IMR-90 (cell line): Measurements from ENCODE around the gene ARSB. TPM values are rescaled to one million over a fixed set of nuclear protein-coding genes. Genes with fewer than 3 reads are reported as not detected.
A peak's percentile ranks its signal among the peaks of the same experiment; 100 is the strongest.

Experiments used
- ATAC-seq: fragments of 200-7000 bp; cut with Tn5 transposase; 2 replicates; pipeline ENCODE4 v1.9.1; 2020; ENCODE audit warnings: low read depth, mild to moderate bottlenecking, moderate library complexity
- BruUV-seq: library from RNA; stranded (reverse); fragments of 400-500 nt; replicated peaks from 2 replicates; lab custom pipeline; 2021; lab: Mats Ljungman, UMichigan
- CTCF ChIA-PET: fragments of 300-600 bp; formaldehyde crosslinking; extraction: SDS; loops from one replicate; lab custom pipeline; 2021; ENCODE audit warnings: antibody characterized with exemption; lab: Yijun Ruan, JAX
- POLR2A ChIA-PET: fragments of 300-600 bp; sonication (Branson Sonifier 250); formaldehyde crosslinking; loops from one replicate; lab custom pipeline; 2022; ENCODE audit warnings: antibody characterized with exemption; ENCODE audit not compliant: unreplicated experiment; lab: Charles Lee
- DNase-seq: peaks from one replicate; pipeline ENCODE4 v3.0.0; 2013
- H2AFZ ChIP-seq: replicated peaks from 2 replicates; pipeline ENCODE3; 2013; ENCODE audit warnings: low read length, mild to moderate bottlenecking; ENCODE audit not compliant: poor library complexity
- H2AK5ac ChIP-seq: 2 replicates; pipeline ENCODE4 v1.6.1; 2013; ENCODE audit warnings: low read depth, low read length, inconsistent platforms
- H2AK9ac ChIP-seq: replicated peaks from 2 replicates; pipeline ENCODE3; 2013; ENCODE audit warnings: mild to moderate bottlenecking, low read depth, low read length, moderate library complexity; ENCODE audit not compliant: poor library complexity
- H2BK120ac ChIP-seq: 2 replicates; pipeline ENCODE4 v1.6.1; 2013; ENCODE audit warnings: low read depth, low read length, inconsistent platforms
- H2BK15ac ChIP-seq: 3 replicates; pipeline ENCODE4 v1.6.1; 2013; ENCODE audit warnings: low read depth, low read length, inconsistent platforms
- H2BK20ac ChIP-seq: 2 replicates; pipeline ENCODE4 v1.6.1; 2013; ENCODE audit warnings: low read depth, mild to moderate bottlenecking, inconsistent platforms, low read length, moderate library complexity
- H2BK5ac ChIP-seq: 2 replicates; pipeline ENCODE4 v1.6.1; 2013; ENCODE audit warnings: mild to moderate bottlenecking, low read depth, low read length, inconsistent platforms; ENCODE audit not compliant: poor library complexity, severe bottlenecking
- H3K14ac ChIP-seq: replicated peaks from 2 replicates; pipeline ENCODE4 v1.6.1; 2013; ENCODE audit warnings: low read depth, low read length, inconsistent platforms
- H3K18ac ChIP-seq: 2 replicates; pipeline ENCODE4 v1.6.1; 2013; ENCODE audit warnings: low read depth, low read length, control low read depth
- H3K23ac ChIP-seq: 2 replicates; pipeline ENCODE4 v1.6.1; 2013; ENCODE audit warnings: low read depth, low read length, inconsistent platforms
- H3K27ac ChIP-seq: 2 replicates; pipeline ENCODE4 v1.5.1; 2013; ENCODE audit warnings: mild to moderate bottlenecking, control low read depth, low read length; ENCODE audit not compliant: insufficient read depth
- H3K27me3 ChIP-seq: 2 replicates; pipeline ENCODE4 v1.6.1; 2013; ENCODE audit warnings: low read length; ENCODE audit not compliant: control insufficient read depth, insufficient read depth
- H3K36me3 ChIP-seq: 2 replicates; pipeline ENCODE4 v1.6.1; 2013; ENCODE audit warnings: low read length, mixed read lengths; ENCODE audit not compliant: control insufficient read depth, insufficient read depth
- H3K4ac ChIP-seq: 2 replicates; pipeline ENCODE4 v1.6.1; 2013; ENCODE audit warnings: low read depth, low read length, inconsistent platforms
- H3K4me1 ChIP-seq: 2 replicates; pipeline ENCODE4 v1.6.1; 2013; ENCODE audit warnings: low read length, mixed read lengths; ENCODE audit not compliant: control insufficient read depth, insufficient read depth
- H3K4me2 ChIP-seq: 2 replicates; pipeline ENCODE4 v1.6.1; 2013; ENCODE audit warnings: low read depth, mild to moderate bottlenecking, control low read depth, low read length, moderate library complexity
- H3K4me3 ChIP-seq: 2 replicates; pipeline ENCODE4 v1.5.1; 2013; ENCODE audit warnings: low read depth, mild to moderate bottlenecking, control low read depth, low read length, moderate library complexity; ENCODE audit not compliant: insufficient read depth
- H3K56ac ChIP-seq: 2 replicates; pipeline ENCODE4 v1.6.1; 2013; ENCODE audit warnings: low read length, inconsistent platforms; ENCODE audit not compliant: insufficient read depth; ENCODE audit errors: extremely low read depth
- H3K79me1 ChIP-seq, 2 experiments: 2 replicates each; pipeline ENCODE4 v1.6.1; 2013; ENCODE audit warnings: low read length in 2 of 2, inconsistent platforms in 1 of 2, low read depth in 1 of 2
- H3K9ac ChIP-seq: 2 replicates; pipeline ENCODE4 v1.6.1; 2013; ENCODE audit warnings: low read depth, low read length, control low read depth
- H3K9me1 ChIP-seq: 2 replicates; pipeline ENCODE4 v1.6.1; 2013; ENCODE audit warnings: low read length, inconsistent platforms; ENCODE audit not compliant: insufficient read depth
- H3K9me3 ChIP-seq: 2 replicates; pipeline ENCODE4 v1.6.1; 2013; ENCODE audit warnings: low read length; ENCODE audit not compliant: control insufficient read depth, insufficient read depth
- H4K20me1 ChIP-seq: 2 replicates; pipeline ENCODE4 v1.6.1; 2013; ENCODE audit warnings: low read length, inconsistent platforms; ENCODE audit not compliant: insufficient read depth
- H4K5ac ChIP-seq: 2 replicates; pipeline ENCODE4 v1.6.1; 2013; ENCODE audit warnings: mild to moderate bottlenecking, low read depth, low read length, control low read depth
- H4K8ac ChIP-seq, 2 experiments: 2 replicates each; pipeline ENCODE4 v1.6.1; 2013; ENCODE audit warnings: low read depth in 2 of 2, low read length in 2 of 2, control low read depth in 1 of 2, inconsistent platforms in 1 of 2
- H4K91ac ChIP-seq: 2 replicates; pipeline ENCODE4 v1.6.1; 2013; ENCODE audit warnings: low read depth, low read length, inconsistent platforms; ENCODE audit not compliant: insufficient read depth
- BHLHE40 ChIP-seq: fragments of 150-350 bp; IDR thresholded peaks from 2 replicates; pipeline ENCODE4 v1.6.1; 2016; ENCODE audit warnings: mild to moderate bottlenecking, low read depth, low read length
- CEBPB ChIP-seq: IDR thresholded peaks from 2 replicates; pipeline ENCODE4 v1.6.1; 2012; ENCODE audit warnings: low read depth, low read length, improper control_type of control experiment
- CHD1 ChIP-seq: IDR thresholded peaks from 2 replicates; pipeline ENCODE4 v1.6.1; 2012; ENCODE audit warnings: low read depth, low read length, improper control_type of control experiment
- MAFK ChIP-seq: IDR thresholded peaks from 2 replicates; pipeline ENCODE4 v1.6.1; 2012; ENCODE audit warnings: low read depth, low read length, improper control_type of control experiment
- RAD21 ChIP-seq: IDR thresholded peaks from 2 replicates; pipeline ENCODE4 v1.6.1; 2012; ENCODE audit warnings: low read length, improper control_type of control experiment
- RFX5 ChIP-seq: IDR thresholded peaks from 2 replicates; pipeline ENCODE4 v1.8.0; 2012; ENCODE audit warnings: low read depth, mild to moderate bottlenecking, low read length, moderate library complexity
- WGBS, 2 experiments: methylation state at CpG; one replicate each; pipeline versions ENCODE4 v1.1.5 to v1.1.7; 2013; ENCODE audit warnings: missing lambda C conversion rate in 2 of 2; ENCODE audit not compliant: insufficient read length in 1 of 2; ENCODE audit errors: extremely low coverage in 2 of 2; 5-methylcytosine and 5-hydroxymethylcytosine counted together
- dilution Hi-C: fragments of 300-500 bp; cut with HindIII; formaldehyde crosslinking; loops from one replicate; pipeline ENCODE4 v1.14.3; 2018; ENCODE audit warnings: low sequenced_read_pairs; ENCODE audit not compliant: unreplicated experiment
- in situ Hi-C: fragments of 300-500 bp; cut with MboI; formaldehyde crosslinking; loops from 3 replicates; pipeline ENCODE4 v1.14.3; 2019; ENCODE audit warnings: low sequenced_read_pairs, inconsistent platforms, mixed read lengths
- intact Hi-C: fragments of 100-400 bp; cut with micrococcal nuclease; formaldehyde crosslinking; loops from 2 replicates; pipeline ENCODE4 v1.10.0; 2022
- polyA plus RNA-seq, 3 experiments: library from polyadenylated mRNA; depleted of rRNA; stranded (reverse); fragments of >200 nt; gene quantifications; 2 replicates each; pipeline ENCODE4 v1.2.3, GENCODE V29; 2012; ENCODE audit warnings: low replicate concordance in 1 of 3
- total RNA-seq: library from RNA; depleted of rRNA; stranded (reverse); fragments of >200 nt; gene quantifications from 2 replicates; pipeline ENCODE4 v1.2.3, GENCODE V29; 2012

Gene ARSB
- total and polyA plus RNA-seq, 2 of the 4 experiments (the other 2 are of a cell fraction): 16.0 to 16.3 TPM

DNA sequence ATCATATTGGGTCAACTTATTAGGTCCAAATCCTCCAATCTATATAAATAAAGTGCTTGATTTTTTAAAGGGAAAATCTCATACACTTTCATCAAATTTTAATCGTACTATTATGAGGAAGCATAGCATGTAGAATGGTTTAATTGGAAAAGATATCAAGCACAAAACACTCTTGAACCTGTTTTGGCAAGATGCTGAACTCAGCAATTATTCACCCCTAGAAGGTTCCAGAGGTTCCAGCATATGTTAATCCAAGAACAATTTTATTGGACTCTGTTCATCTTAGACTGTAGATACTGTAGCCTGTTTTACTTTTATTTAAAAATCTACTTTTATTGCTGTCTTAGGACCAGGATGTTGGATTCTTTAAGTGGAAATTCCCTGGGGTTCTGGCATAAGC lies 244.1 kb downstream of the ARSB start:
- POLR2A ChIA-PET: no interaction called here
- Histone ChIP-seq H4K5ac (no peak overlapping the region), H2BK120ac (no peak overlapping the region), H2BK20ac (no peak overlapping the region), H2BK15ac (no peak overlapping the region), H3K4ac (no peak overlapping the region), H3K14ac (no peak overlapping the region), H4K20me1 (no peaks in the 10 kb centered on the region), H3K4me1 (0 out of 2 replicates have a peak, but pooled peaks cover 1% of the 10 kb centered on the region), H2AK9ac (no peak overlapping the region), H3K23ac (no peak overlapping the region), H2AFZ (no peak overlapping the region), H4K8ac (no peak overlapping the region), H3K56ac (no peak overlapping the region), H4K91ac (no peak overlapping the region), H2AK5ac (no peak overlapping the region), H3K4me3 (no peak overlapping the region), H3K9me1 (no peaks in the 10 kb centered on the region), H3K79me1 (no peaks in the 10 kb centered on the region), H3K4me2 (no peak overlapping the region), H2BK5ac (no peak overlapping the region), H3K36me3 (no peaks in the 10 kb centered on the region), H3K27me3 (peaks cover 8% of the 10 kb centered on the region; the same call in 1 of the 2 replicates), H3K27ac (no peak overlapping the region), H3K9me3 (no peaks in the 10 kb centered on the region), H3K9ac (no peak overlapping the region), H3K18ac (no peak overlapping the region)
- dilution Hi-C loops (no loop called here), intact Hi-C loops (no loop called here), in situ Hi-C loops (no loop called here)
- DNase-seq: no peak
- CTCF ChIA-PET: no interaction called here
- no CpG with 5 or more reads among the region's 1 CpG for WGBS, 2 experiments
- ATAC-seq: no peak
- TF ChIP-seq RAD21 (no peak), MAFK (peak; percentile 69), CHD1 (no peak), BHLHE40 (no peak), CEBPB (no peak), RFX5 (no peak)
- BruUV-seq: no TSS peak
